Kidney (tissue), 22 donors: ENCODE data around the gene CASP9. TPM values are rescaled to one million over a fixed set of nuclear protein-coding genes. Genes with fewer than 3 reads are reported as not detected.

ENCODE experiments used
- DNase-seq, 5 donors: peaks; one replicate each; pipeline ENCODE4 v3.0.0-alpha.2; 2013 to 2020
- FAIRE-seq: peaks from 2 replicates; lab custom pipeline; 2012; peaks lifted over from hg19 to GRCh38; lab: Jason Lieb, UNC
- H3K27ac ChIP-seq, 2 donors: one replicate each; pipeline ENCODE4 v1.7.0; 2013; ENCODE audit warnings: low read depth in 2 of 2, low read length in 2 of 2, inconsistent platforms in 1 of 2
- H3K27me3 ChIP-seq: one replicate; pipeline ENCODE4 v1.7.1; 2013; ENCODE audit warnings: low read length, inconsistent platforms; ENCODE audit not compliant: control insufficient read depth, insufficient read depth
- H3K36me3 ChIP-seq, 3 donors: one replicate each; pipeline versions ENCODE4 v1.7.0 to v1.7.1; 2013; ENCODE audit warnings: low read length in 3 of 3, control low read depth in 1 of 3, inconsistent platforms in 1 of 3; ENCODE audit not compliant: insufficient read depth in 3 of 3, control insufficient read depth in 2 of 3
- H3K4me1 ChIP-seq, 3 donors: one replicate each; pipeline versions ENCODE4 v1.7.0 to v1.7.1; 2013; ENCODE audit warnings: low read length in 3 of 3, inconsistent platforms in 1 of 3, low read depth in 1 of 3; ENCODE audit not compliant: control insufficient read depth in 2 of 3, insufficient read depth in 2 of 3
- H3K4me3 ChIP-seq, 3 donors: one replicate each; pipeline versions ENCODE4 v1.7.0 to v1.8.1; 2013; ENCODE audit warnings: low read length in 3 of 3, control low read depth in 1 of 3, inconsistent platforms in 1 of 3
- H3K9ac ChIP-seq, 3 donors: one replicate each; pipeline versions ENCODE4 v1.7.0 to v1.7.1; 2013; ENCODE audit warnings: low read length in 3 of 3, control low read depth in 1 of 3, inconsistent platforms in 1 of 3
- H3K9me3 ChIP-seq, 3 donors: one replicate each; pipeline versions ENCODE4 v1.7.0 to v1.7.1; 2013; ENCODE audit warnings: low read length in 3 of 3, control low read depth in 1 of 3, inconsistent platforms in 1 of 3; ENCODE audit not compliant: control insufficient read depth in 2 of 3, insufficient read depth in 1 of 3
- CTCF ChIP-seq: IDR thresholded peaks from 3 replicates; pipeline ENCODE4 v1.5.1; 2012; ENCODE audit warnings: mild to moderate bottlenecking, moderate library complexity, borderline replicate concordance; ENCODE audit not compliant: insufficient read depth; ENCODE audit errors: extremely low read depth
- intact Hi-C: fragments of 100-400 bp; cut with DNase I; formaldehyde crosslinking; loops from one replicate; pipeline ENCODE4 v1.11.1; 2022
- long read RNA-seq, 10 donors: library from polyadenylated mRNA in 1 of 10; unstranded in 1 of 10; transcript quantifications; one replicate each; pipeline ENCODE4 v2.0.0 and lab custom pipeline, GENCODE V29; 2021 to 2026
- polyA plus RNA-seq: library from polyadenylated mRNA; stranded (reverse); fragments of 350-450 nt; fragmentation: Illumina TruSeq; extraction: RNeasy Lipid Tissue Mini Kit (QIAGEN cat#74804); gene quantifications from one replicate; pipeline ENCODE4 v1.2.3, GENCODE V29; 2014; ENCODE audit warnings: low read depth, low replicate concordance; ENCODE audit not compliant: insufficient read depth
- total RNA-seq: library from RNA; stranded (reverse); fragmentation: NEBNext Ultra II Directional; extraction: Animal tissue kit (Norgen Biotek cat#: 25700); gene quantifications from one replicate; pipeline ENCODE4 v1.2.1, GENCODE V29; 2021
- donor health status: control.
- donor health status: control.
- donor health status: control.
- donor health status: control.
- donor health status: control.
- donor health status: DM: yes; HTN: yes; CAD: no.
- donor health status: Normal renal cell carcinoma (clear cell type).

Gene CASP9
- 20.1 TPM for total RNA-seq
- polyA plus RNA-seq = 18.2 TPM
- long read RNA-seq, donor 1, partial matches to known transcripts = 0 of 5 reads
- long read RNA-seq, donor 1, other reads (novel, unspliced or antisense) = 0 of 5 reads
- long read RNA-seq, donor 2, transcript CASP9-201 (9 exons, 2,019 nt) = major isoform, 5 of 5 reads
- long read RNA-seq, donor 2, partial matches to known transcripts = 0 of 5 reads
- long read RNA-seq, donor 2, other reads (novel, unspliced or antisense) = 0 of 5 reads
- long read RNA-seq, donor 3, transcript CASP9-201 (9 exons, 2,019 nt) = major isoform, 10 of 13 reads
- long read RNA-seq, donor 3, partial matches to known transcripts = 0 of 13 reads
- long read RNA-seq, donor 3, other reads (novel, unspliced or antisense) = 0 of 13 reads
- long read RNA-seq, donor 4, partial matches to known transcripts = 5 of 7 reads
- long read RNA-seq, donor 4, other reads (novel, unspliced or antisense) = 0 of 7 reads
- long read RNA-seq, donor 5 = 0 reads
- long read RNA-seq, donor 6 = 0 reads
- long read RNA-seq, donor 7, transcript CASP9-201 (9 exons, 2,019 nt) = major isoform, 13 of 20 reads
- long read RNA-seq, donor 7, partial matches to known transcripts = 1 of 20 reads
- long read RNA-seq, donor 7, other reads (novel, unspliced or antisense) = 4 of 20 reads
- long read RNA-seq, donor 8, transcript CASP9-201 (9 exons, 2,019 nt) = major isoform, 6 of 7 reads
- long read RNA-seq, donor 8, partial matches to known transcripts = 0 of 7 reads
- long read RNA-seq, donor 8, other reads (novel, unspliced or antisense) = 0 of 7 reads
- long read RNA-seq, donor 9 = 0 reads
- long read RNA-seq, donor 10, transcript CASP9-201 (9 exons, 2,019 nt) = major isoform, 7 of 8 reads
- long read RNA-seq, donor 10, partial matches to known transcripts = 0 of 8 reads
- long read RNA-seq, donor 10, other reads (novel, unspliced or antisense) = 0 of 8 reads

DNA sequence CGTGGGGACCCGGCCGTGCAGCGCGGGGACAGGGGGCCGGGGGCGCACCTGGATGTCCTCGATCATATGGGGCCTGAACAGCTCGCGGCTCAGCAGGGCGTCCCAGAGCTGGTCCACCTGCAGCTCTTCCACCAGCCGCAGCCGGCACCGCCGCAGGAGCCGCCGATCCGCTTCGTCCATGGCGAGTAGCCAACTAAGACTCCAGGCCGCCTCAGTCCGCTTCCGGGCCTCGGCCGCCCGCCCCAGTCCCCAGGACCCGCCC lies at the start of gene CASP9:
Gene CASP9 (minus strand): TSS at position 195 of the 262 bp plus-strand sequence. CDS start 15 bp downstream, at position 180.
- no peak for DNase-seq
- H3K36me3 ChIP-seq = no peaks in the 10 kb centered on the region
- no peaks in the 10 kb centered on the region for H3K9me3 ChIP-seq
- H3K27ac ChIP-seq = peak within 1 kb of the TSS; percentile 99 to 100
- H3K9ac ChIP-seq = peak within 1 kb of the TSS; percentile 38 to 88 (median 65)
- no peak for TF ChIP-seq CTCF
- H3K27me3 ChIP-seq = no peaks in the 10 kb centered on the region
- peaks cover 0 to 19% (median 17%) of the 10 kb centered on the region in 3 donors for H3K4me1 ChIP-seq
- intact Hi-C loops = no loop called here
- H3K4me3 ChIP-seq = peak within 1 kb of the TSS; percentile 67 to 88 (median 73)
- FAIRE-seq = no peak

GRCh38 chr1:15573477-15573876 lies 49.5 kb upstream of the CASP9 start:
- Histone ChIP-seq H3K9me3 (no peaks in the 10 kb centered on the region), H3K36me3 (peaks cover 2 to 16% (median 3%) of the 10 kb centered on the region in 3 donors), H3K27me3 (no peaks in the 10 kb centered on the region), H3K4me1 (peaks cover 0 to 5% (median 2%) of the 10 kb centered on the region in 3 donors), H3K27ac (no peak overlapping the region), H3K4me3 (no peak overlapping the region), H3K9ac (no peak overlapping the region)
- no peak for FAIRE-seq
- intact Hi-C loops = no loop called here
- TF ChIP-seq CTCF = no peak
- DNase-seq = no peak

DNA sequence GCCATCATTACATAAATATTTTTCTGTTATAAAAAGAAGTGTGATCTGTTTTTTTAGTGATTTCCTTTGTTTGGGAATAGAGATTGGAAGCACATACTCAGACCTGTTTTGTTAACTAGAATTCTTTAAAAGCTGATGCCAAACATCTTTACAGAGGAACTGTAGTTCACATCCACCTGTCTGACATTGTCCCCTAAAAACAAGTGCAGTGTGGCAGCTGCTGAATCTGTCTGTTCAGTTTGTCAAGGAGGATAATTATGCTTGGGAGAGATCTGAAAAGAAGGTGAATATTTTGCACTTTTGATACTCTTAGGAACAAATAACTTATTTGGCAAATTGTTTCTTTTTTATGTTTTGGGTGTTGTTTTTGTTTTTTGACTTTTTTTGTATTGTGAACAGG lies 47.3 kb upstream of the CASP9 start:
- peaks cover 10 to 32% (median 14%) of the 10 kb centered on the region in 3 donors for H3K36me3 ChIP-seq
- H3K27ac ChIP-seq = no peak overlapping the region
- intact Hi-C loops = no loop called here
- DNase-seq = no peak
- H3K9ac ChIP-seq = no peak overlapping the region
- H3K27me3 ChIP-seq = no peaks in the 10 kb centered on the region
- H3K4me1 ChIP-seq = peaks cover 0 to 5% (median 0%) of the 10 kb centered on the region in 3 donors
- no peak for FAIRE-seq
- TF ChIP-seq CTCF = no peak
- H3K4me3 ChIP-seq = no peak overlapping the region
- no peaks in the 10 kb centered on the region for H3K9me3 ChIP-seq
